Skin of body (tissue), 2 donors: ENCODE results near the gene PTPN6. TPM values are rescaled to one million over a fixed set of nuclear protein-coding genes. Genes with fewer than 3 reads are reported as not detected.

Experiments
- DNase-seq: peaks from one replicate; lab custom pipeline; 2025; lab: John Stamatoyannopoulos, UW
- total RNA-seq: library from RNA; depleted of rRNA; stranded (reverse); fragments of >200 nt; gene quantifications from one replicate; pipeline ENCODE4 v1.2.3, GENCODE V29; 2014

Gene PTPN6
- total RNA-seq, 1 donor from 2014 or later = 12.6 TPM

DNA sequence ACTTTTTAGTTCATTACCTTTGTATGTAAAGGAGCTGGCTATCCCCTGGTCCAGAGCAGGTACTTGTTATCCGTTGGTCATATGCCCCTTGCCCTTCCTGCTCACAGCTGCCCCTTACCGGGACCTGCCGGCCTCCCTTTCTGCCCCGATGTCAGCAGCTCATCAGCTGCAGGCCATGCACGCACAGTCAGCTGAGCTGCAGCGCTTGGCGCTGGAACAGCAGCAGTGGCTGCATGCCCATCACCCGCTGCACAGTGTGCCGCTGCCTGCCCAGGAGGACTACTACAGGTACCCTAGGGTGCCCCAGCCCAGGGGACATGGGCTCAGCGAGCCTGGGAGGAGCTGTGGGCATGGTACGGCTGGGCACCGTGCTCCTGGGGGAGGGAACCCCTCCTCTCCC is 9.9 kb upstream of the PTPN6 start:
- DNase-seq = no peak

- no peak for DNase-seq
Measured at GRCh38 chr12:6941782-6942181, 9.4 kb upstream of the PTPN6 start.

DNA sequence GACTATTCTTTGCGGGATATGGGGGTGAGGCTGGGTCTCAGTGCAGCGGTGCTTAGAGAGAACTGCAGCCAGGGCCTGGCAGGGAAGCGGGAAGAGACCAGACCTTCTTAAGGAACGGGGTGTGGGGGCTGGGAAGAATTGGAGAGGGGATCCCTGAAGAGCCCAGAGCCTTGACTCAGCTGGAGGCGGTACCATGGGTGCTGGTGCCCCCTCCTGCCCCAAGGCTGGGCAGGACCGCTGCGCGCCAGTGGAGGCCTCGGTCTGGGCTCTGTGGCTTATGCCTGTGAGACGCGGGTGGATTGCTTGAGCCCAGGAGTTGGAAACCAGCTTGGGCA is 8.9 kb upstream of the PTPN6 start:
- no peak for DNase-seq

DNA sequence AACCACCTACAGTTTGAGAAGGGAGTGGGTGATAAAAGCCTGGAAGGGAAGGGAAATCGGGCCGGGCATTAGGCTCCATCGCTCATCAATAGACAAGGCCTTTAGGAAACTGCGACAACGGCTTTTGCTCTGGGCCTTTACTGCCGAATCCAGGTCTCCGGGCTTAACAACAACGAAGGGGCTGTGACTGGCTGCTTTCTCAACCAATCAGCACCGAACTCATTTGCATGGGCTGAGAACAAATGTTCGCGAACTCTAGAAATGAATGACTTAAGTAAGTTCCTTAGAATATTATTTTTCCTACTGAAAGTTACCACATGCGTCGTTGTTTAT is 7.8 kb upstream of the PTPN6 start:
- DNase-seq = peak; percentile 98

DNA sequence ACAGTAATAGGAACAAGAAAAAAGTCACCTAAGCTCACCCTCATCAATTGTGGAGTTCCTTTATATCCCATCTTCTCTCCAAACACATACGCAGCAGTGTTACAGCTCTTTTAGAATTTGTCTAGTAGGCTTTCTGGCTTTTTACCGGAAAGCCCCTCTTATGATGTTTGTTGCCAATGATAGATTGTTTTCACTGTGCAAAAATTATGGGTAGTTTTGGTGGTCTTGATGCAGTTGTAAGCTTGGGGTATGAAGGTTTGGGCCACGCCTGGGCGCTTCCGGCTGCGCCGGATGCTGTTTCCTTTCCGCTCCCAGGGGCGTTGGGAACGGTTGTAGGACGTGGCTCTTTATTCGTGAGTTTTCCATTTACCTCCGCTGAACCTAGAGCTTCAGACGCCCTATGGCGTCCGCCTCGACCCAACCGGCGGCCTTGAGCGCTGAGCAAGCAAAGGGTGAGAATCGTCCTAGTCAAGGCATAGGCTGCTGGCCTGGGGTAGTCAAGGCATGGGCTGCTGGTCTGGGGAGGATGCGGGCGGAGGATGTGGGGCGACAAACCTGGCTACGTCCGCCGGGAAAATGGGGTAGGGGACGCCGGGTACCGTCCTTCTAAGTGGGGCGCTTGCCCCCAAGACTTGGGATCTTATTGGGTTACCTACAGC is 7.3 kb upstream of the PTPN6 start, which contains the start of the genes C12orf57 and RNU7-1:
C12orf57 (plus strand) TSS at position 301 of the 659 bp plus-strand sequence; CDS start at position 401, 100 bp downstream.
RNU7-1 (plus strand) TSS at position 95 of the 659 bp plus-strand sequence.
- DNase-seq = peak; percentile 98

DNA sequence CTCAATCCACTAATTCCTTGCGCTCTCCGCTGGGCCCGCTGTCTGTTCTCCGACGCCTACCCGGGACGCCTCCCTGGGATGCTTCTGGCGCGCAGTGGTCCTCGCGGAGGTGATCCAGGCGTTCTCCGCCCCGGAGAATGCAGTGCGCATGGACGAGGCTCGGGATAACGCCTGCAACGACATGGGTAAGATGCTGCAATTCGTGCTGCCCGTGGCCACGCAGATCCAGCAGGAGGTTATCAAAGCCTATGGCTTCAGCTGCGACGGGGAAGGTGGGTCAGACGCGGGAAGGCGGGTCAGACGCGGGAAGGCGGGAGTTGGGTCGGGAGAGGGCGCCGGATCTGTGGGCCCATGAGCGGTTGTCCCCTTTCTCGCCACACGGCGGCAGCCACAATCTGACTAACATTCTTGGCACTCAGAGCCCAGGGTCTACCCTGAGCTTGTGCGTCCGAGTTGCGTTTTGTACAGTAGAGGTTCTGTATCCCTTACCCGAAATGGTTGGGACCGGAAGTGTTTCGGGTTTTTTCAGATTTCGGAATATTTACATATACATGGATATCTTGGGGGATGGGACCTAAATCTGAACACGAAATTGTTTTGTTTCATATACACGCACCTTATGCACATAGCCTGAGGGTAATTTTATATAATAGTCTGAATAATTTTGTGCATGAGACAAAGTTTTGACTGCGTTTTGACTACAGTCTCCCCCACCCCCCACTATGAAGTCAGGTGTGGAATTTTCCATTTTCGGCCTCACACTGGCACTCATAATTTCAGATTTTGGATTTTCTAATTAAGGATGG is 6.6 kb upstream of the PTPN6 start:
- peak; percentile 92 for DNase-seq

GRCh38 chr12:6945613-6946012 is 5.5 kb upstream of the PTPN6 start:
- no peak for DNase-seq

DNA sequence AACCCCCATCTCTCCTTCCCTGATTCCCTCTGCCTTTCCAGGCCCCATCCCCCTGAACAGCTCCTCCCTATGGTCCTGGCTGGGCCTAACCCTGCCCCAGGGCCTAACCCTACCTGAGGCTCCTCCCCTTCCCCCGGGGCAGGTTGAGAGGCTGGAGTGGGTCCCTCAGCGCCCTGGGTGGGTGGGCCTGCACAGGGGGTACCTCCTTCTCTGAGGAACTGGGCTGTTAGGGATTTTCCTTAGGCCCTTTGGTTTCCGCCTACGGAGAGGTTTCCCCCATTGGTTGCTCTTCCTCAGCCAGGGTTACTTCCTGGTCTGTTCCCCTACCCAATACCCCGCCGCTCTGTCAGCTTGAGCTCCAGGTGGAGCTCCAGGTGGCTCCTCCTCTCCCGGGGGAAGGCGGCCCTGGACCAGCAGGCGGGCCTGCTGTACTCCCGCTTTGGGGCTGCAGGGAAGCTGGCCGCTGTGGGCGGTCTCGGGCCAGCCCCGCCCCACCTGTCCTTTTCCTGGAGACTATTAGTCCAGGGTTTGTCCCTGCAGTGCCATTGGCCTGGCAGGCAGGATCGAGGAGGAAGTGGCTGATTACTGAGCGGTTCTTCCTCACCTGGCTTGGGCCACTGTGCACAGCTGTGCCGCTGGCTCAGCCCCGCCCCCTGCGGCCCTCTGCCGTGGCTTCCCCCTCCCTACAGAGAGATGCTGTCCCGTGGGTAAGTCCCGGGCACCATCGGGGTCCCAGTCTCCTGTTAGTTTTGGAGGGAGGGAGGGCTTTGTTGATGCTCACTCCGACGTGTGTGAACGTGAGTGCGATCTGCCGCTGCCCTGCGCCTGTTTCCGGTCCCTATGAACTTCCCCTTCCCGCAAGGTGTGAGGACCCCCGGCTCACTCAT is 4.9 kb upstream of the PTPN6 start:
- no peak for DNase-seq

DNA sequence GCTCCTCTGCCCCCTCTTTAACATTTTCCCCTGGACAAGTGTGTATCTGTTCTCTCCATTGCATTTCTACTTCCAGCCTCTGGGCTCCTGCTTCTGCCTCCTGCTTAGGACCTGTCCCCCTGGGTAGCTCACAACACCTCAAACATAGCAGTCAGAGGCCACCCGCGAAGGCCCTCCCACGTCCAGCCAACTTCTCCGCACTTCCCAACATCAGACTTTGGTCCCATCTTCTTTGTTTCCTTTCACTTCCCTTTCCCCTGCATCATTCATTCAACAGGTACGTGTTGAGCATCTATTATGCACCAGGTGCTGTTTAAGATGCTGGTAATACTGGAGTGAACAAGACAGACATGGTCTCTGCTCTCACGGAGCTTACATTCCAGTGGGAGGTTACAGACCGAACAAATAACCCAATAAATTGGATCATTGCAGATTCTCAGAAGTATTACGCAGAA is 4.2 kb upstream of the PTPN6 start:
- DNase-seq = no peak

DNA sequence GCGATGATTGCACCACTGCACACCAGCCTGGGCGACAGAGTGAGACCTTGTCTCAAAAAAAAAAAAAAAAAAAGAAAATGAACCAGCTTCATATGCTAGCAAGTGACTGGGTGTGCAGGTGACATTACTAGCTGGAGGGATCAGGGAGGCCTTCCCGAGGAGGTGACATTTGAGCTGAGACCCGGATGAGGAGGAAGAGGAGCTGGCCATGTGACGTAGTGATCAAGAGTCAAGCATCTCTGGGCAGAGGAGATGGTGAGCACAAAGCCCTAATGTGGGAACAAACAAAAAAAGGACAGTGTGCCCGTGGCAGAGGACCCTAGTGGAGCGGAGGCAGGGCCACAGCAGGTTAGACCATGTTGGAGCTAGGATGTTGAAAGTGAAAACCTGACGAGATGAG is 3.5 kb upstream of the PTPN6 start:
- DNase-seq = no peak

DNA sequence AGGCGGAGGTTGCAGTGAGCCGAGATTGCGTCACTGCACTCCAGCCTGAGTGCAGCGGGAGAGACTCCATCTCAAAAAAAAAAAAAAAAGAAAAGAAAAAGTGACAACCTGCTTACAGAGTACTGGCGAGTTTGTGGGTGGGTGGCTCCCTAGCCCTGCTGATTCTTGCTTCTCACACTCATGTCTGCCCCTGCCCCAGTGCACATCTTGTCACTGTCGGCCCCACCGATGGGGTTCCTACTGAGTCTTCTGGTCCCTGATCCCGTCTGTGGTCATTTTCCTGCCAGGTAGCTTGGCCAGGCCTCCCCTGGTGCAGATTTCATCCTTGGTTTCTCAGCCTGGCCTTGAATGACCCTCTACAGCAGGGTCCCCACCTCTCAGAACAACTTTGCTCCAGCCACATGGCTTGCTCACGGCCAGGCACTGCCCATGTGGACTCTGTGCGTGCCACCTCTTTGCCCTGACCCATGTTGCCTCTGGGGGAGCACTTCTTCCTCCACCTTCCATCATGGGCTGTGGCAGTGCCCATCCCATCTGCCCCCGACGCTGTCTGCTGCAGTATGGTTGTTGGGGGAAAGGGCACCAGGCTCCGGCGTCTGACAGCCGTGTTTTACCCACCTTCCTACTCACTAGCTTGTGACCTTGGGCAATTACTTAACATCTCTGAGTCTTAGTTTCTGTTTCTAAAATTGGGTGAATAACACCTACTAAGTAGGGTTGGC is 2.1 kb upstream of the PTPN6 start:
- DNase-seq = no peak

DNA sequence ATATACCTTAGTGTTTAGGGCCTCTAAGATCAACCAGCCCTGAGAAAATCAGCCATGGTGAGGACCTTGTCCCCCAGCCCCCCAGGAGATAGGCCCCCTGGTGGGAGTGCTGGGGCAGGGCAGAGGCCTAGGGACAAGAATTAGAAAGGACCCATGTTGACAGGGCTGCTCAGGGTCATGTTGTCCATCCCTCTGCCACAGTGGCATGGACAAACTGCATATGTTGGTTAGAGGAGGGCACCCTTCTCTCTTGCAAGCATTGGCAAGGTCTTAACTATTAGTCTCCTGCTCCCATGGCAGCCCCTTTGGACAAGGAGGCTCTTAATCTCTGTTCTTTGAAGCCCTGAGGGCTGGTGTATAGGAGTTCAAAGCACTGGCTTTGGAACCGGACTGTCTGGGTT is 755 bp upstream of the PTPN6 start:
- no peak for DNase-seq

DNA sequence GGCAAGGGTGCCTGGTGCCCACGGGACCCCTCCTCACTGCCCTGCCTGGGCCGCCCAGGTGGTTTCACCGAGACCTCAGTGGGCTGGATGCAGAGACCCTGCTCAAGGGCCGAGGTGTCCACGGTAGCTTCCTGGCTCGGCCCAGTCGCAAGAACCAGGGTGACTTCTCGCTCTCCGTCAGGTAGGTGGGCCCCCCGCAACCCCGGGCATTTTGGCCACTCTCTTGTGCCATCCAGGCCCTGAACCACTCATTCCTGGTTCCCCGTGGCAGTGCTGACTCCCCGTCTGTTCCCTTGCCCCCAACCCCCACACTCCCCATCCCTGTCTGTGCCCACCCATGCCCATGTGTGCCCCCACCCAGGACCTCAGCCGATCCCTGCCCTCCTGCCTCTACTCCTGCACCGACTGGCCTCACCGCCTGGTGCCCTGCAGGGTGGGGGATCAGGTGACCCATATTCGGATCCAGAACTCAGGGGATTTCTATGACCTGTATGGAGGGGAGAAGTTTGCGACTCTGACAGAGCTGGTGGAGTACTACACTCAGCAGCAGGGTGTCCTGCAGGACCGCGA is 480 bp downstream of the PTPN6 start:
- DNase-seq = no peak

- no peak for DNase-seq
Measured at GRCh38 chr12:6952121-6952862, 1.1 kb downstream of the PTPN6 start.

DNA sequence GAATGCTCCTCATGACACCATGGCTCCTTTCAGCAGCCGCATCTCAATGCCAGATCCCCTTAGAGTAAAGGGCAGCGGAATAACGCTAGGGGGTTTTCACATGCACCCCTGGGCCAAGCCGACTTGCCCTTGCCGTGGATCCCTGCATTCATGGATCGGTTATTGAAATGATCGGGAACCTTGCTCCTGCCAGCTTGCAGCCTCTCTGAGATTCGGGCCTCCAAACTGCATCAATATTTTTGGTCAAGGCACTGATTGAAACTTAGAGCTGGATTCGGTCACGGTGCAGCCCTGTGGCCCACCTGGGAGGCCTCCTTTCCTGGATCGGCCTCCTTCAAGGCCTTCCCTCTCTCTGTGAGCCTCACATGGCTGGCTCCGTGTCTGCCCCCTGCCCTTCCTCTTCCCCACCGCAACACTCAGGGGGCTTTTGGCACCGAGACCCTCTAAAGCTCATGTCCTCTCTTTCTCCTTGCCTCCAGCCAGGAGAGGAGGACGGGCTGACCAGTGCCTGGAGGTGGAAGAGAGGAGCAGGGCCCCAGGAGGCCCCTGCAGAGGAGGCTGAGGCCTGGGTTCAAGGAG is 1.8 kb downstream of the PTPN6 start:
- no peak for DNase-seq

DNA sequence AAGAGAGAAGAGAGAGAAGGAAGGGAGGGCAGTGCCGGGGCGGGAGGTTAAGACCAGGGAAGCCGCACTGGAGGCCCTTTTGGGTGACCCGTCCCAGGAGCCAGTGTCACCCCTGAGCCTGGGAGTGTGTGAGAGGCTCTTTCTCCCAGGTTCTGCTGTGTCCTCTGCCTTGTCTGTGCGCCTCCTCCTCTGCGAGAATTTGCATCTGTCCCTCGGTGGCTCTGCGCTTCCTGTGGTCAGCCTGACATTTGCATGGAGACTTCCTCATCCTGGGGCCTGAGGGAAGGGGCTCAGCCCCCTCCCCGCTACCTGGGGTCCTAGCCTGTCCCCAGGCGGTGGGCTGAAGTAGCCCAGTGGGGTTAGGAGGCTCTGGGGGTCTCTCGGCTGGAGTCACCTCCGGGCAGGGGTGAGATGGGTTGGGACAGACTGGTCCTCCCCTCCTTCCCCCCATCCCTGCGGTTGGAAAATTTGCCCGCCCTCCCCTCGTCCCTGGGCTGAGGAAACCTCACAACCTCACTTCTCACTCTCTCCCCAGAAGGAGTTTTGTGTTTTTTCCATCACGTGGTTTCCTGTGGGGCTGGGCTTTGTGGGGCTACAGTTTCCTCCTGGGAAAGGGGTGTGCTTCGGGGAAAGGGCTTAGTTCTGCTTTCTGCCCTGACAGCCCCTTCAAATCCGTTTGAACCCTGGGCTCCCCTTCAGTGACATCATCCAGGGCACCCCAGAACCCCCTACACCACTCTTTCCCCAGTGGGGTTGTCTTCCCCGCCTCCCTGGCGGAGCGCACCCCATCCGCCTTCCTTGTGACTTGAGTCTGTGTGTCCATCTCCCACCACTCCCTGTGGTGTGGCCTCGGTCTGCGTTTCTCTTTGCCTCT is 2.5 kb downstream of the PTPN6 start:
- peak; percentile 69 for DNase-seq

DNA sequence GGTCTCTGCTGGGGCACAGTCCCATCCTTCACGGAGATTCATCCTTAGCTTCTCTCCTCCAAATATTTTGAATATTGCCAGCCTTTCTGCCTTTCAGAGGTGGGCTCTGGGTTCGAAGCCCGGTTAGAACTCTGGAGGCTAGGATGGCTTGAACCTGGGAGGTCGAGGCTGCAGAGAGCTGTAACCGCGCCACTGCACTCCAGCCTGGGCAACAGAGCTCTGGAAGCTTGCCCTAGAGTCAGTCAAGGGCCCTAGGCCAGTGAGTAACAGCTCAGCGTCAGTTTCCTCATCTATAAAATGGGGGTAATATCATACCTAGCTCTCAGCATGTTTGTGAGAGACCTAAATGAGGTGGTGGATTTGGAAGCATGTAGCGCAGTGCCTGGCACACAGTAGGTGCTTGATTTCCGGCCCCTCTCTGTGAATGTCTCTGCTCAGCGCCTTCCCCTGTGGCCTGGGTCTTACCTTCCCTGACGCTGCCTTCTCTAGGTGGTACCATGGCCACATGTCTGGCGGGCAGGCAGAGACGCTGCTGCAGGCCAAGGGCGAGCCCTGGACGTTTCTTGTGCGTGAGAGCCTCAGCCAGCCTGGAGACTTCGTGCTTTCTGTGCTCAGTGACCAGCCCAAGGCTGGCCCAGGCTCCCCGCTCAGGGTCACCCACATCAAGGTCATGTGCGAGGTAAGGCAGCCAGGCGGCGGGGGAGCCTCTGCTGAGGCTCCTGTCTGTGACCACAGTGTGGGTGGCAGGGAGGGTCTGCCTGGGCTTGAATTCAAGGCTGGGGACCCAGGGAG is 3.4 kb downstream of the PTPN6 start:
- no peak for DNase-seq
